Cortex of kidney (tissue), 1 donor: Measurements from ENCODE around the gene SLC34A2.

Experiments used
- DNase-seq: peaks from one replicate; lab custom pipeline; 2025; lab: John Stamatoyannopoulos, UW

Gene SLC34A2

GRCh38 chr4:25662306-25662705 lies 6.7 kb downstream of the SLC34A2 start:
- DNase-seq: no peak

GRCh38 chr4:25663781-25664180 lies 8.1 kb downstream of the SLC34A2 start:
- DNase-seq: no peak

DNA sequence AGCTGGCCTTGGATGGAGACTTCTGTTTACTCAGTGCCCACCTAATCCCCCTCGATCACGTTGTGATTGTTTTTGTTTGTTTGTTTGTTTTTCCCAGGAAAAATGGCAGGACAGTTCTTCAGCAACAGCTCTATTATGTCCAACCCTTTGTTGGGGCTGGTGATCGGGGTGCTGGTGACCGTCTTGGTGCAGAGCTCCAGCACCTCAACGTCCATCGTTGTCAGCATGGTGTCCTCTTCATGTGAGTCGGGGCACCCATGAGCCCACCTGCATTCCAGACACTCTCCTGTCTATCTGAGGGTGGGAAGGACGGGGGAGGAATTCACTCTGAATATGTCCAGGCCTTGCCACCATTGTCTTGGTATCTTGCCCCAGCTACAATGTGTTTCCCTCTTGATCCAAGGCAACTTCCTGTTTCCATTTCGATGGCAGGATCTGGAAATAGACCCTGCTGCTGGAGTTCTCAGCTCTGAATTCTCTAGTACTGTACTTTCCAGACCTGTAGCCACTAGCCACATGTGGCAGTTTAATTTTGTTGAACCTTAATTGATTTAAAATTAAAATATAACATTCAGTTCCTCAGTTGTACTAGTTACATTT lies 10.5 kb downstream of the SLC34A2 start:
- DNase-seq: no peak

DNA sequence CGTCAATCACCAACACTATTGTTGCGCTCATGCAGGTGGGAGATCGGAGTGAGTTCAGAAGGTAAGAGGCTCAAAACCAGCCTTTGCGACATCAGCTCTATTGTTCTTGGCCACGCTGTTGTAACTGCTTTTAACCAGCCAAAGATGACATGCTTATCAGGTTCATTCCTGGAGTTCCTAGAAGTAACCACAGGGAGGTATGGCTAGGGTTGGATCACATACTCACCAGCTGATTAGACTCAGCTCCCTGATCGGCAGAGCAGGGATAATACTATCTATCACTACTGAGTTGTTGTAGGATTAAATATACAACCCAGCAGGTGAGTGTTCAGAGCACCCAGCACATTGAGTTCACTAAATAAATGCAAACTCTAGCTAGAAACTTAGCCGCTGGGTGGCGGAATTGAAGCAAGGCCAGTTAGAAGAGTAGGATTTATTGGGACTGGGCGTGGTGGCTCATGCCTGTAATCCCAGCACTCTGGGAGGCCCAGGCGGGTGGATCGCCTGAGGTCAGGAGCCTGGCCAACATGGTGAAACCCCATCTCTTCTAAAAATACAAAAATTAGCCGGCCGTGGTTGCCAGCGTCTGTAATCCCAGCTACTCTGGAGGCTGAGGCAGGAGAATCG lies 12.4 kb downstream of the SLC34A2 start:
- no peak for DNase-seq

GRCh38 chr4:25670991-25671390 lies 15.3 kb downstream of the SLC34A2 start:
- DNase-seq: no peak

GRCh38 chr4:25672756-25673155 lies 17.1 kb downstream of the SLC34A2 start:
- no peak for DNase-seq

GRCh38 chr4:25674386-25674785 lies 18.7 kb downstream of the SLC34A2 start:
- DNase-seq: no peak

GRCh38 chr4:25676221-25676620 lies 20.6 kb downstream of the SLC34A2 start:
- no peak for DNase-seq

DNA sequence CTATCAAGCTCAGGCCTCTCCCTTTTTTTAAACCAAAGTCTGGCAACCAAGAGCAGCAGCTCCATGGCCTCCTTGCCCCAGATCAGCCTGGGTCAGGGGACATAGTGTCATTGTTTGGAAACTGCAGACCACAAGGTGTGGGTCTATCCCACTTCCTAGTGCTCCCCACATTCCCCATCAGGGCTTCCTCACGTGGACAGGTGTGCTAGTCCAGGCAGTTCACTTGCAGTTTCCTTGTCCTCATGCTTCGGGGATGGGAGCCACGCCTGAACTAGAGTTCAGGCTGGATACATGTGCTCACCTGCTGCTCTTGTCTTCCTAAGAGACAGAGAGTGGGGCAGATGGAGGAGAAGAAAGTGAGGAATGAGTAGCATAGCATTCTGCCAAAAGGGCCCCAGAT lies 21.5 kb downstream of the SLC34A2 start:
- DNase-seq: no peak

GRCh38 chr4:25677943-25678342 lies 22.3 kb downstream of the SLC34A2 start:
- no peak for DNase-seq

GRCh38 chr4:25687773-25688172 lies 32.1 kb downstream of the SLC34A2 start:
- no peak for DNase-seq

DNA sequence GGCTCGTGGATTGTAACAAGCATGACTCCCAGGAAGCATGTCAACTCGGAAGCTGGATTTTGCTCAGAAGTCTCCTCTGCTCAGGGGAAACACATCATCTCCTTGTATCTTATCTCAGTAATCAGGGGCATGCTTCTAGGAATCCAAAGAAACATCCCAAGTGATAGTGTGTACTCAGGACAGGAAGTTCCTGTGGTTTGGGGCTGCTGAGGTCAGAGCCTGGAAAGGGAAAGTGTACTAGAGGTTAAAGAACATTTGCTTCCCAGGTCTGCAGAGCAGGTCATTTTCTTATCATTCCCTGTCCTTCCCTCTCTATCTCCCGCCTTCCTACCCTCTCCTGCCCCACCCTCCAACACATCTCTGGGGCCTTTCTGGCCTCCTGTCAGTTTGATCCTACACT lies 38.8 kb downstream of the SLC34A2 start:
- no peak for DNase-seq

DNA sequence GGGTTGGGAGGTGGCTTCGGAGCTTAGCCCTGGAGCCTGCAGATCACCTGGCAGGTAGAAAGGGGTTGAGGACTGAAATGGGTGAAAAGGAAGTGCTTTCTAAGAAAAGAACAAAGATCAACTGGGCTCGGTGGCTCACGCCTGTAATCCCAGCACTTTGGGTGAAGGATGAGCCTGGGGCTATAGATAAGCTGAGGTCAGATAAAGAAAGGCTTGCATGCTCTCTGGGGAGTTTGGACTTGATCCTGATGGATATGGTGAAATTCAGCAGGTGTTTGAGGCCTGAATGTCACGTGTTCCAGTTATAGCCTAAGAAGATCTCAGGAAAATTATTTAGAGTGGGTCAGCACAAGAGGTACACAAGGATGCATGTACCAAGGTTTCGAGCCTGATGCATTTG lies 40.8 kb downstream of the SLC34A2 start:
- DNase-seq: no peak

DNA sequence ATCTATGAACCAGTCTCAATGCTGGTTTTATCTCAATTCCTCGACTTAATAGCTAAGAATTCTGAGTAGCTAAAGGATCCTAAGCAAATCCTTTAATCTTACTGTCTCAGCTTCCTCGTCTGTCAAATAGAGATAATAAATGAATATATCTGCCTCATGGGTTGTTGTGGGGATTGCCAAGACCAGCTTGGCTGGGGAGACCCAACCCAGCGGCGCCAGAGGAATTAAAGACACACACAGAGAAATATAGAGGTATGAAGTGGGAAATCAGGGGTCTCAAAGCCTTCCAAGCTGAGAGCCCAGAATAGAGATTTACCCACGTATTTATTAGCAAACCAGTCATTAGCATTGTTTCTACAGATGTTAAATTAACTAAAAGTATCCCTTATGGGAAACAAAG lies 41.9 kb downstream of the SLC34A2 start:
- DNase-seq: no peak

DNA sequence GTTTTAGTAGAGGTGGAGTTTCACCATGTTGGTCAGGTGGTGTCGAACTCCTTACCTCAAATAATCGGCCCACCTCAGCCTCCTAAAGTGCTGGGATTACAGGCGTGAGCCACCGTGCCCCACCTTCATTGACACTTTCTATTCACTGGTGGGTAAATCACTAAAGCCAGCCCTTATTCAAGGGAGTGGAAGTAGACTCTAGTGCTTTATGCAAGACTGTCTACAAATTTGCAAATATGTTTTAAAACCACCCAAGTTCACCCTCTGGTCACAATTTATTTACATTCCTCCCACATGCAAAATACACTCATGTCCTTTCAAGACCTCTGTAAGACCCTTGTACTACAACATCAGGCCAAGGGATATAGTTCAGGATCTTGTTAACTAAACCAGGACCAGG lies 45.0 kb downstream of the SLC34A2 start:
- no peak for DNase-seq

- no peak for DNase-seq
Observed at GRCh38 chr4:25702848-25703247, 47.2 kb downstream of the SLC34A2 start.

DNA sequence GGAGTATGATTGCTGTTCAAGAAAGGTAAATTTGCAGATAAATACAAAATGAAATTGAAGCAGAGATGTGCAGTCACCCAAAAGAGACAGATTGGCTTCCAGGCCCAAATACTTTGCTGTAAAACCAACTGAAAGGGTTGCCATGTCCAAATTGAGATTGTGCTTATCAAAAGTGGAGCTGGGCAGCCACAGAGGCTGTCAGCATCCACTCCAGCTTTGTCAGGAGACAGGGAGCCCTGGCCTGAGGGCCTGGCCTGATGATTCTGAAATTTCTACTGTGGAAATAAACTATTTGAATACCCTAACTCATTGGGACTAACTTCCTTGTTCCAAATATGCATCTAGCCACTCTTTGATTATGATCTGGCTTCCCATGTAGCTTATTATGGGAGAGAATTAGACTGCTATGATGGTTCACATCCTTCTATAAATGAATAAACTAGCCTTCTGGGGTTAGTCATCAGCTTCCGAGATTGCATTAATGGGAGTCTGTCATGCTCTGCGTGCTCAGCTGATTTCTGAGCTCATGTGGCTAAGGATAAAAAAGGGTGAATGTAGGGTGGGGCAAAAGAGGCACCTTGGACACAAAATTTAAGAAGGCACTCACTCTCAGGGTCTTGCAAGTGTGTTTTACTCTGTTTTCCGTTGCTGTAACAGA lies 48.2 kb downstream of the SLC34A2 start:
- no peak for DNase-seq

GRCh38 chr4:25704516-25704915 lies 48.9 kb downstream of the SLC34A2 start:
- DNase-seq: no peak

DNA sequence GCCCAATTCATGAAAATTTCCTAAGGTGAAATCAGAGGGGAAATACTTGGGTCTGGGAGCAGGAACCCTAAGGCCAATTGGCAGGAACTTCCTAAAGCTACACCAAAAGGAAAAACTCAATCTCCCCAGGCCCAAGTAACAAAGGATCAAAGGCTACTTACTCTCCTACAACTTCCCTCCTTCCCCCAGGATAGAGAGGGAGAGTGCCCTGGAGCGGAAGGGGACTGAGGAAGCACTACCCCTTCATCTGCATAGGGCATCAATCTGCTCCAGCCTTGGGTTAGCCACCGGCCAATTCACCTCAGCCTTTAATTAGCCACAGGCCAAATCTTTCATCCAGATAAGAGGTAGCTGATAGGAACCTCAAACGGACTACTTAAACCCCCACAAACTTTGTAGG lies 55.0 kb downstream of the SLC34A2 start:
- DNase-seq: no peak

- DNase-seq: no peak
Observed at GRCh38 chr4:25712611-25713010, 57.0 kb downstream of the SLC34A2 start.

DNA sequence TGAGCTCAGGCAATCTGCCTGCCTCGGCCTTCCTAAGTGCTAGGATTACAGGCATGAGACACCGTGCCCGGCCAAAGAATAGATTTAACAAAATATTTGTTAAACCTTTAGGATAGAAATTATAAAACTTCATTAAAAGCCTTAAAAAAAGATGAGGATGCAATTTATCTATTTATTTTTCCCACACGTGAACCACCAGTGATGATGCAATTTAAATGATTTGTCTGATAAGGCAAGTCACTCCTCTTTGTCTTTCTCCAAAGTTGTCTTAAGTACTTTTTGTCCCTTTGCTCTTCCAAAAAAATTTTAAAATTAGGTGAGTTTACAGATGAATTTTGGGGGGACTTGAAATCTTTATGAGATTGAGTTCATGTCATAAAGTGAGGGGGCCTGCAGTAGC lies 58.2 kb downstream of the SLC34A2 start:
- DNase-seq: no peak

DNA sequence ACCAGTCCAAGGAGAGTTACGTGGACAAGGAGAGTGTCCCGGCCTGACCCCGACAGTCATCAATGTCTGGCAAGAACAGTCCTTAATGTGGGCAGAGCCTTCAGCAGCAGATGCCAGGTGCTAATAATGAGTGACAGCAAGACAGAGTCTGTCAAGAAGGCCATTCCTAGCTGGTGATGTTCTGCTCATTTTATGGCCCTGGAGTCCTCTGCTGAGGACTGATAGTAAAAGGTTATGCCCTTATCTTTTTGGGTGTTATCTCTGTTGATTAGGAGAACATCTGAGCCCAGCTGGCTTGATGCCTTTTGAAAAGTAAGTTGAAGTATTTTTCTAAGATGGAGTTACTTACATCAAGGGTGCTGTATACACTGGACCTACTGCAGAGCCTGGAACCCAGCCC lies 67.3 kb downstream of the SLC34A2 start:
- no peak for DNase-seq

GRCh38 chr4:25723409-25723808 lies 67.8 kb downstream of the SLC34A2 start:
- no peak for DNase-seq

DNA sequence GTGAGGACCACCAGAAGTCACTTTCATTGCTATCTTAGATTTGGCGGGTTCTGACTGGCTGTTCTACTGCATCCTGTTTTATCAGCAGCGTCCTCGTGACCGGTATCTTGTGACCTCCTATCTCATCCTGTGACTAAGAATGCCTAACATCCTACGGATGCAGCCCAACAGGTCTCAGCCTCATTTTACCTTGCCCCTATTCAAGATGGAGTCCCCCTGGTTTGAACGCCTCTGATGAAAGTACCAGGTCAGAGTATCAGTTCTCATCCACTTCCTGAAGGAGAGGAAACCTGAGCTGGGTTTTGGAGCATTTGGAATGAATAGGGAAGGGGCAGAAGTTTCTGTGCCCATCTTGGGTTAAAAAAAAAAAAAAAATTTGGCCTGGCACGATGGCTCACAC lies 70.2 kb downstream of the SLC34A2 start:
- no peak for DNase-seq
